Heart right ventricle (tissue), 16 donors: ENCODE measurements around the gene DNAI7. TPM values are rescaled to one million over a fixed set of nuclear protein-coding genes. Genes with fewer than 3 reads are reported as not detected.
A peak's percentile ranks its signal among the peaks of the same experiment; 100 is the strongest.

Experiments
- ATAC-seq, 8 donors: fragments of 200-7000 bp; cut with Tn5 transposase; one replicate each; pipeline ENCODE4 v1.9.1; 2020; ENCODE audit warnings: mild to moderate bottlenecking in 8 of 8, moderate library complexity in 8 of 8, moderate number of reproducible peaks in 1 of 8
- DNase-seq, 2 donors: peaks; one replicate each; pipeline ENCODE4 v3.0.0-alpha.2; 2020
- H3K27ac ChIP-seq, 10 donors: fragments of 200-600 bp; sonication (generic) in 2 of 10; one replicate each; pipeline versions ENCODE4 v1.5.0 to v1.8.0; 2020 to 2022; ENCODE audit warnings: mild to moderate bottlenecking in 3 of 10
- H3K27me3 ChIP-seq, 7 donors: fragments of 200-600 bp; one replicate each; pipeline ENCODE4 v1.8.0; 2021 to 2022; ENCODE audit warnings: mild to moderate bottlenecking in 2 of 7
- H3K36me3 ChIP-seq, 9 donors: fragments of 200-600 bp; sonication (generic) in 1 of 9; one replicate each; pipeline versions ENCODE4 v1.5.0 to v1.8.0; 2020 to 2022; ENCODE audit warnings: mild to moderate bottlenecking in 2 of 9
- H3K4me1 ChIP-seq, 9 donors: fragments of 200-600 bp; sonication (generic) in 1 of 9; one replicate each; pipeline versions ENCODE4 v1.5.0 to v1.8.0; 2020 to 2022; ENCODE audit warnings: mild to moderate bottlenecking in 4 of 9
- H3K4me3 ChIP-seq, 10 donors: fragments of 200-600 bp; sonication (generic) in 2 of 10; one replicate each; pipeline versions ENCODE4 v1.5.0 to v1.8.0; 2020 to 2022; ENCODE audit warnings: mild to moderate bottlenecking in 7 of 10, moderate library complexity in 2 of 10
- H3K9me3 ChIP-seq, 11 donors: fragments of 200-600 bp in 10 of 11; sonication (generic) in 2 of 11; one replicate each; pipeline versions ENCODE4 v1.5.0 to v1.8.0; 2013 to 2022; ENCODE audit warnings: mild to moderate bottlenecking in 2 of 11, control low read depth in 1 of 11, moderate library complexity in 1 of 11
- CTCF ChIP-seq, 9 donors: fragments of 200-600 bp; sonication (generic) in 2 of 9; IDR thresholded peaks; one replicate each; pipeline versions ENCODE4 v1.5.0 to v1.8.0; 2021 to 2022; ENCODE audit warnings: antibody characterized with exemption in 9 of 9, mild to moderate bottlenecking in 5 of 9, moderate library complexity in 1 of 9
- WGBS, 2 donors: extraction: QIAGEN DNeasy Blood & Tissue Kit; methylation state at CpG; one replicate each; pipeline ENCODE4 v1.1.7; 2013; ENCODE audit warnings: inconsistent platforms in 1 of 2; 5-methylcytosine and 5-hydroxymethylcytosine counted together
- intact Hi-C, 10 donors: fragments of 100-400 bp; cut with DNase I; formaldehyde crosslinking; loops; one replicate each; pipeline versions ENCODE4 v1.11.1 to v1.14.2; 2022
- polyA plus RNA-seq, 2 donors: library from polyadenylated mRNA; stranded (reverse); fragments of 200-250 nt; gene quantifications; one replicate each; pipeline ENCODE4 v1.2.3, GENCODE V29; 2013
- total RNA-seq, 10 donors: library from RNA; stranded (reverse); fragmentation: NEBNext Ultra II Directional in 3 of 10; extraction: Animal tissue kit (Norgen Biotek cat#: 25700) in 3 of 10; gene quantifications; one replicate each; pipeline versions ENCODE4 v1.2.1 to v1.2.4, GENCODE V29; 2021 to 2023
- donor health status: Arrhythmogenic right ventricular cardiomyopathy.
- donor health status: ischemic (EF 13 %, LVEDD 7.1; RV severe dilation, severe dysfunction).
- donor health status: healthy with polysubstance abuse.
- donor health status: DM: no; HTN: yes; CAD: no.
- donor health status: DM: no; HTN: no; CAD: no.
- donor health status: ischemic (EF 25% LVEDD 6.9; RV normal size, moderate dysfunction).
- donor health status: ischemic (EF 25% LVEDD 5.7; RV mildly dilated, moderate dysfunction).
- donor health status: healthy.
- donor health status: DM: yes; HTN: yes; CAD: no.
- donor health status: Ischemic cardiomyopathy.
- donor health status: ischemic (EF 35%, LVEDD 5.7; RV mildly dilated, moderate dysfunction).
- donor health status: nonischemic (EF 11% LVEDD 7.7; RV severe dilation, severe dysfunction).
- donor health status: DM: yes; HTN: yes; CAD: no.
- donor health status: PGD.
- donor health status: ischemic (EF 29% LVEDD 5.4; RV normal size, mild dysfunction).
- donor health status: nonischemic (EF 23%, LVEDD 6.1; RV moderate dilation, normal function).

The DNAI7 gene
- total and polyA plus RNA-seq, 12 donors, result 0.04 to 1.8 (median 0.79) TPM

GRCh38 chr12:25156061-25156460, 38.9 kb downstream of the DNAI7 start:
- Histone ChIP-seq H3K4me3 (no peak overlapping the region), H3K27me3 (no peaks in the 10 kb centered on the region), H3K27ac (no peak overlapping the region), H3K36me3 (no peaks in the 10 kb centered on the region), H3K9me3 (no peaks in the 10 kb centered on the region), H3K4me1 (peaks cover 0 to 9% (median 0%) of the 10 kb centered on the region in 9 donors)
- TF ChIP-seq CTCF (IDR thresholded peaks at IDR 0.05), result no peak
- no peak for ATAC-seq
- no peak for DNase-seq
- 95 to 97% methylated on average over 4 of the region's 4 CpGs for WGBS, 2 donors
- intact Hi-C loops, result no loop called here

GRCh38 chr12:25155022-25155576, 39.9 kb downstream of the DNAI7 start:
- no peaks in the 10 kb centered on the region for H3K9me3 ChIP-seq
- intact Hi-C loops, result no loop called here
- no peak for ATAC-seq

GRCh38 chr12:25152055-25152454, 42.9 kb downstream of the DNAI7 start:
- 73 to 82% methylated on average over 5 of the region's 5 CpGs for WGBS, 2 donors
- intact Hi-C loops, result no loop called here
- H3K36me3 ChIP-seq, result no peaks in the 10 kb centered on the region

More at GRCh38 chr12:25155022-25155576, 39.9 kb downstream of the DNAI7 start:
- TF ChIP-seq CTCF (IDR thresholded peaks at IDR 0.05), result peak; percentile 10 to 71 (median 63)
- Histone ChIP-seq H3K27me3 (no peaks in the 10 kb centered on the region), H3K4me3 (no peak overlapping the region), H3K4me1 (peaks cover 0 to 9% (median 0%) of the 10 kb centered on the region in 9 donors), H3K36me3 (no peaks in the 10 kb centered on the region), H3K27ac (no peak overlapping the region)
- WGBS, 2 donors, result 83 to 90% methylated on average over 2 of the region's 2 CpGs
- DNase-seq, result no peak

GRCh38 chr12:25151476-25151875, 43.5 kb downstream of the DNAI7 start:
- no peaks in the 10 kb centered on the region for H3K27me3 ChIP-seq
- peaks cover 0 to 9% (median 0%) of the 10 kb centered on the region in 9 donors for H3K4me1 ChIP-seq
- no peak for TF ChIP-seq CTCF (IDR thresholded peaks at IDR 0.05)
- intact Hi-C loops, result no loop called here
- no peaks in the 10 kb centered on the region for H3K9me3 ChIP-seq
- no peaks in the 10 kb centered on the region for H3K36me3 ChIP-seq
- peak; percentile 67 to 88 (median 78) for ATAC-seq
- no peak overlapping the region for H3K27ac ChIP-seq
- no peak overlapping the region for H3K4me3 ChIP-seq
- WGBS, 2 donors, result 37 to 40% methylated on average over 5 of the region's 5 CpGs
- DNase-seq, result peak in 1 of 2 donors; percentile 51

More at GRCh38 chr12:25152055-25152454, 42.9 kb downstream of the DNAI7 start:
- Histone ChIP-seq H3K9me3 (no peaks in the 10 kb centered on the region), H3K27me3 (no peaks in the 10 kb centered on the region), H3K27ac (no peak overlapping the region), H3K4me3 (no peak overlapping the region), H3K4me1 (peaks cover 0 to 9% (median 0%) of the 10 kb centered on the region in 9 donors)
- no peak for TF ChIP-seq CTCF (IDR thresholded peaks at IDR 0.05)
- DNase-seq (no peak), ATAC-seq (no peak)
